GM10266 (cell line): ENCODE measurements around the gene RNU5D-1.

Source experiments
- DNase-seq: peaks from one replicate; pipeline ENCODE4 v3.0.0; 2012; ENCODE audit errors: extremely low spot score
- TF ChIP-seq, protein P1 (sequence below): IDR thresholded peaks from 2 replicates; pipeline ENCODE4 v1.5.1; 2012; ENCODE audit warnings: mild to moderate bottlenecking, low read depth; ENCODE audit not compliant: control insufficient read depth, insufficient read depth; ENCODE audit errors: missing control alignments

Gene RNU5D-1

GRCh38 chr1:44730741-44731512 lies at the start of gene RNU5D-1:
Gene RNU5D-1 (minus strand): TSS chr1:44731170.
- TF ChIP-seq, protein P1, sequence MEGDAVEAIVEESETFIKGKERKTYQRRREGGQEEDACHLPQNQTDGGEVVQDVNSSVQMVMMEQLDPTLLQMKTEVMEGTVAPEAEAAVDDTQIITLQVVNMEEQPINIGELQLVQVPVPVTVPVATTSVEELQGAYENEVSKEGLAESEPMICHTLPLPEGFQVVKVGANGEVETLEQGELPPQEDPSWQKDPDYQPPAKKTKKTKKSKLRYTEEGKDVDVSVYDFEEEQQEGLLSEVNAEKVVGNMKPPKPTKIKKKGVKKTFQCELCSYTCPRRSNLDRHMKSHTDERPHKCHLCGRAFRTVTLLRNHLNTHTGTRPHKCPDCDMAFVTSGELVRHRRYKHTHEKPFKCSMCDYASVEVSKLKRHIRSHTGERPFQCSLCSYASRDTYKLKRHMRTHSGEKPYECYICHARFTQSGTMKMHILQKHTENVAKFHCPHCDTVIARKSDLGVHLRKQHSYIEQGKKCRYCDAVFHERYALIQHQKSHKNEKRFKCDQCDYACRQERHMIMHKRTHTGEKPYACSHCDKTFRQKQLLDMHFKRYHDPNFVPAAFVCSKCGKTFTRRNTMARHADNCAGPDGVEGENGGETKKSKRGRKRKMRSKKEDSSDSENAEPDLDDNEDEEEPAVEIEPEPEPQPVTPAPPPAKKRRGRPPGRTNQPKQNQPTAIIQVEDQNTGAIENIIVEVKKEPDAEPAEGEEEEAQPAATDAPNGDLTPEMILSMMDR = peak; percentile 82

GRCh38 chr1:44780583-44781121 lies 49.7 kb upstream of the RNU5D-1 start:
- no peak for DNase-seq
- TF ChIP-seq, protein P1 = no peak

More at GRCh38 chr1:44730741-44731512, at the start of gene RNU5D-1:
- peak; percentile 91 for DNase-seq

DNA sequence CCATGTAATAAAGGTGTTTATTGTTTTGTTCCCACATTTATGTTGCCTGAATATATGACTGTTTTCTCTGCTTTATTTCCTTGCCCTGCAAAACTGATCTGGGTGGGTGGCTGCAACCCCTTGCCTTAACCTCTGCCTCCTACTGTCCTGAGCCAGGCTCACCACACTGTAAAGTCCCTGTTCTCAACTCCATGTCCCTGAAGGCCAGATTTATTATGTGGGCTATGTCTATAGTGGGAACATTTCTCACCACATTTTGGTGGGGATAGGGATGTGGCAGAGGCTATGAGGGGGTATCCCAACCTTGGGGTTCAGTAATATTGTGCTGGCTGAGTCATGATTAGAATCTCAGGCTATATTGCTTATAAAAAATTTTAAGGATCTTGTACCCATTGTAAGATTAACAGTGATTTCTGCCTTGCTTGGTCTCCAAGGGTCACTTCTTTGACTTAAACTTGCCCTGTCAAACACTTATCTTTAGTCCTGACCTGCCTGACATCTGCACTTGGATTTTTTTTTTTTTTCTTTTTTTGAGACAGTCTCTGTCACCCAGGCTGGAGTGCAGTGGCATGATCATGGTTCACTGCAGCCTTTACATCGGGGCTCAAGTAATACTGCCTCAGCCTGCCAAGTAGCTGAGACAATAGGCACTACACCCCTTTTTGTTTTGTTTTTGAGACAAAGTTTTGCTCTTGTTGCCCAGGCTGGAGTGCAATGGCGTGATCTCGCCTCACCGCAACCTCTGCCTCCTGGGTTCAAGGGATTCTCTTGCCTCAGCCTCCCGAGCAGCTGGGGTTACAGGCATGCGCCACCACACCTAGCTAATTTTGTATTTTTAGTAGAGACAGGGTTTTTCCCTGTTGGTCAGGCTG lies 48.0 kb upstream of the RNU5D-1 start:
- TF ChIP-seq, protein P1 = no peak
- no peak for DNase-seq

- no peak for DNase-seq
- TF ChIP-seq, protein P1 = no peak
Observed at GRCh38 chr1:44777969-44778635, 47.1 kb upstream of the RNU5D-1 start.

- TF ChIP-seq, protein P1 = no peak
- DNase-seq = no peak
Observed at GRCh38 chr1:44777547-44777946, 46.6 kb upstream of the RNU5D-1 start.

GRCh38 chr1:44776730-44777068 lies 45.7 kb upstream of the RNU5D-1 start:
- TF ChIP-seq, protein P1 = no peak
- no peak for DNase-seq
